Stimulated activated CD8-positive, alpha-beta memory T cell treated with anti-CD3 and anti-CD28 coated beads, Interleukin-7, amount 100 ng/mL, for 48 hours (primary cell): ENCODE measurements around the gene ST3GAL2.
A peak's percentile ranks its signal among the peaks of the same experiment; 100 is the strongest.
"Not testable (repeated sequence)": the region's sequence is repeated elsewhere in the genome, so short reads cannot be mapped to it uniquely, and the experiment has no call there.

Experiments used
- DNase-seq, 2 donors: peaks; one replicate each; pipeline ENCODE4 v3.0.0-alpha.2; 2020; ENCODE audit warnings: low read depth in 1 of 2; ENCODE audit errors: extremely low read depth in 1 of 2

ST3GAL2 gene

DNA sequence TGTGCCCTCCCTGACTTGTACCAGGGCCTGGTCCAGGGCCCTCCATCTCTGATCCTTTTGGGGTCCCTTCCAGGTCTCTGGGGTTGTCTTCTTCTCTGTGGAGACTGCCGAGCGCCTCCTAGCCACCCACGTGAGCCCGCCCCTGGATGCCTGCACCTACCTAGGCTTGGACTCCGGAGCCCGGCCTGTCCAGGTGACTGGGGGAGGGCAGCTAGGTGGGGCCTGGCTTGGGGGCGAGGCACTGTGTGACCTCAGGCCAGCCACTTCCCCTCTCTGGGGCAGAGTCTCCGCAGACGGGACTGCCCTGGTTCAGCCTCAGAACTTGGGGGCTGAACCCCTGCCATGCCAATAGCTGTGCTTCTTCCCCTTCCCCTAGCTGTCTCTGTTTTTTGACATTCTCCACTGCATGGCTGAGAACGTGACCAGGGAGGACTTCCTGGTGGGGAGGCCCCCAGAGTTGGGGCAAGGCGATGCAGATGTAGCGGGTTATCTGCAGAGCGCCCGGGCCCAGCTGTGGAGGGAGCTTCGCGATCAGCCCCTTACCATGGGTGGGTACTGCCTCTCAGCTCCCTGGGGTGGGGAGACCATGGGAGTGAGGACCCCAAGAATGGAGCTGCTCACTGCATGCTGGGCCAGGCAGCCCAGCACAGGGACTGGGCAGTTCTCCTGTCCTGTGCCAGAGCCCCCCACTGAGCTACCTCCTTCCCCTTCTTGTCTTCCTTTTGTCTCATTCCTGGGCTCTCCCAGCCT is 30.1 kb upstream of the ST3GAL2 start:
- DNase-seq, result no peak

GRCh38 chr16:70467608-70468007 is 28.7 kb upstream of the ST3GAL2 start:
- no peak for DNase-seq

- DNase-seq, result no peak
Measured at GRCh38 chr16:70467113-70467512, 28.2 kb upstream of the ST3GAL2 start.

DNA sequence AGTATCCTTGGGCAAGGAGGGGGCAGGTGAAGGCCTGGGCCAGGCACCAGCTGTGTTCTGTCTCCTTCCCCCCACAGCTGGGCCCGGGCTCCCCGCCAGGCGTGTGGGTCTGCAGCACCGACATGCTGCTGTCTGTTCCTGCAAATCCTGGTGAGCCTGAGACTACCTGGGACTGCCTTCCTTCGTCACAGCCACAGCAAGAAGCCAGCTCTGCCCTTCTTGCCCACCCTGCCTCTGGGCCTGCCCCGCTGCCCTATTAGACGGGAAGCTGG is 27.8 kb upstream of the ST3GAL2 start:
- no peak for DNase-seq

GRCh38 chr16:70465999-70466804 is 27.3 kb upstream of the ST3GAL2 start:
- no peak for DNase-seq

DNA sequence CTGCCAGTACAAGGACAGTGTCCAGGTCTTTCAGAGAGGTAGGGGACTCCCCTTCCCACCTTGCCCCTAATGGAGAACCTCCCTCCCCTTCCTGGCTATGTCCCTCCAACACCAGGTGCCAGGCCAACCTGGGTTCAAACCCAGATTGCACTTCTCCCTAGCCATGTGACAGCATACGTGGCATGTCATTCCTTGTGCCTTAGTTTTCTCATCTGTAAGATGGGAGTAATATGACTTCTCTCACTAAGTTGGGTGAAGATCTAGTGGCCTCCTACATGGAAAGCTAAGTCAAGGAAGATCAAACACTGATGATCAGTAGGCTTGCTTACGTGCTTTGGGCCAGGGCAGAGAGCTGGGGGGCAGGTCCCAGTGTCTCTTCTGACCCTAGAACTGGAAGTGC is 24.3 kb upstream of the ST3GAL2 start:
- DNase-seq, result no peak

- no peak for DNase-seq
Measured at GRCh38 chr16:70460737-70461261, 21.9 kb upstream of the ST3GAL2 start.

DNA sequence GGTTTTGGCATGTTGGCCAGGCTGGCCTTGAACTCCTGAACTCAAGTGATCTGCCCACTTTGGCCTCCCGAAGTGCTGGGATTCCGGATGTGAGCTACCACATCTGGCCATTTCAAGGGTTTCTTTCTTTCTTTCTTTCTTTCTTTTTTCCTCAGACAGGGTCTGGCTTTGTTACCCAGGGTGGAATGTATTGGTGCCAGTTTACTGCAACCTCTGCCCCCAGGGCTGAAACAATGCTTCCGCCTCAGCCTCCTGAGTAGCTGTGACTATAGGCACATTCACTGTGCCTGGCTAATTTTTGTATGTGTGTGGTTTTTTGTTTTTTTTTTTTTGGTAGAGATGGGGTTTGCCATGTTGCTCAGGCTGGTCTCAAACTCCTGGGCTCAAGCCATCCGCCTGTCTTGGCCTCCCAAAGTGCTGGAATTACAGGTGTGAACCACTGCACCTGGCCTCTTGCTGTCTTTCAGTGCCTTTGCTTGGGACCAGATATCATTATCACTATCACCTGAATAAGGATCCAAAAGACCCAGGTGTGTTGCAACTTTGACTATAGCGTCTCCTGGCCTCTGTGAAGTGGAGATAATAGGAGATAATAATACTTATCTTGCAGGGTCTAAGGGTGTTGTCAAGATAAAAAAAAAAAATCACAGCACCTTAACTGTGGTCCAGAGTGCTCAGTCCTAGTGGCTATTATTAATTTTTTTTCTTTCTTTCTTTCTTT is 18.7 kb upstream of the ST3GAL2 start:
- no peak for DNase-seq

- no peak for DNase-seq
Measured at GRCh38 chr16:70455910-70456309, 17.0 kb upstream of the ST3GAL2 start.

DNA sequence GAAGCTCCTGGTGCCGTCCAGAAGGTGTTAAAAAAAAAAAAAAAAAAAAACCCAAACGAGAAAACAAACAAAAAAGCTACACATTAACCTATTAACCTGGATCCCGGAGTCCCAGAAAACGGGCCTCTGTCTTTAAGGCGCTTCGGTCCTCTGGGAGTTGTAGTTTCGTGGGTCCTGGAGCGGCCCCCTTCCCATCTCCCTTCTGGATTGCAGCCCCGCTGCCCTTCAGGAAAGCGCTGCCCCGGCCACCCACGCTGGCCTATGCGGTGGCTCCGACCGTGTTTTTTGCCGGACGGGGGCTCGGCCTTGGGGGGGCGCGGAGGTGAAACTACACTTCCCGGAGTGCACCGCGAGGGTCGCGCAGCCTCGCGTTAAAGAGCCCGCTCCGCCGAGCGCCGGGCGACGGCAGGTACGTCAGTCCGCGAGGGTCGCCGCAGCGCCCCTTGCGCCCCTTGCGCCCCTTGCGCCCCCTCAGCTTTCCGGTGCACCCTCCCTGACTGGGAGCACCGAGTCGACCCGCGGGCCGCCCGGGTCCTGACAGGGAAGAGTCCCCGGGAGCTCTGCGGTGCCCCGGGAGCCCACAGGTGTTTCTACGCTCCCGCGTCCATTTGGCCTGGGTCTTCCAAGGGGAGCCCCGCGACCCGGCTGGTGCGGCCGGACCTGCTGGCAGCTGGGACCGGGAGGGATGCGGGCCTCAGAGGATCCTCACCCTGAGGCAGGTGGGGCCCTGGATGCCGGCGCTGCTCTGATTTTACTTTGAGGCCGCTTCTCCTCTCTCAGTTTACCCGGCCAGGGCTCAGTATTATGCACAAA is 15.5 kb upstream of the ST3GAL2 start, which contains the start of gene FCSK:
Gene FCSK (plus strand): TSS at position 374 of the 813 bp plus-strand sequence. CDS start 8,596 bp downstream, outside the sequence.
- DNase-seq, result peak; percentile 39 to 43

DNA sequence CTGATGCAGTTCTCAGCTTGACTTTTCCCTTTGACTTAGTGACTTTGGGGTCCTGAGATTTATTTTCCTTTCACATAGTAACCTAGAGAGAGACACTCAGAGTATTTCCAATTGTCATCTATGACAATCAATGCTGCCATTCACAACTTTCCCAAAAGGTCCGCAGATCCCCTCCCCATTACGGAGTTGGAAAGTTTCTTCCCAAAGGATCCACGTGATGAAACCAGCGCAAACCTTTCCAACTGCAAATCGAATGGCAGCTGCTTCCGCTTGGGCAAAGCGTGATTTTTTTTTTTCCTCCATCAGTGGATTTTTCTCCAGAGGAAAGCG is 15.0 kb upstream of the ST3GAL2 start:
- DNase-seq, result no peak

- no peak for DNase-seq
Measured at GRCh38 chr16:70453117-70453891, 14.4 kb upstream of the ST3GAL2 start.

- DNase-seq, result not testable (repeated sequence)
Measured at GRCh38 chr16:70451004-70451340, 12.1 kb upstream of the ST3GAL2 start.

DNA sequence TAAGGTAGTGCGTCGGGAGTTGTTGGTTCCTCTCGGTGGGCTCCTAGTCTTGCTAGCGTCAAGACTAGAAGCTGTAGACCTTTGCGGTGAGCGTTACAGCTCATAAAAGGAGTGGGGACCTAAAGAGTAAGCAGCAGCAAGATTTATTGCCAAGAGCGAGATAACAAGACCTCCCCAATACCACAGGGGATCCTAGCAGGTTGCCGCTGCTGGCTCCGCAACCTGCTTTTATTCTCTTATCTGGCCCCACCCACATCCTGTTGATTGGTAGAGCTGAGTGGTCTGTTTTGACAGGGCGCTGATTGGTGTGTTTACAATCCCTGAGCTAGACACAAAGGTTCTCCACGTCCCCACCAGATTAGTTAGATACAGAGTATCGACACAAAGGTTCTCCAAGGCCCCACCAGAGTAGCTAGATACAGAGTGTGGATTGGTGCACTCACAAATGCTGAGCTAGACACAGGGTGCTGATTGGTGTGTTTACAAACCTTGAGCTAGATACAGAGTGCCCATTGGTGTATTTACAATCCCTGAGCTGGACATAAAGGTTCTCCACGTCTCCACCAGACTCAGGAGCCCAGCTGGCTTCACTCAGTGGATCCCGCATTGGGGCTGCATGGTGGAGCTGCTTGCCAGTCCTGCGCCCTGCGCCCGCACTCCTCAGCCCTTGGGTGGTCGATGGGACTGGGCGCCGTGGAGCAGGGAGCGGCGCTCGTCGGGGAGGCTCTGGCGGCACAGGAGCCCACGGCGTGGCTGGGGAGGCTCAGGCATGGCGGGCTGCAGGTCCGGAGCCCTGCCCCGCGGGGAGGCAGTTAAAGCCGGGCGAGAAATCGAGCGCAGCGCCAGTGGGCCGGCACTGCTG is 11.5 kb upstream of the ST3GAL2 start:
- not testable (repeated sequence) for DNase-seq

GRCh38 chr16:70448075-70448474 is 9.2 kb upstream of the ST3GAL2 start:
- DNase-seq, result no peak

DNA sequence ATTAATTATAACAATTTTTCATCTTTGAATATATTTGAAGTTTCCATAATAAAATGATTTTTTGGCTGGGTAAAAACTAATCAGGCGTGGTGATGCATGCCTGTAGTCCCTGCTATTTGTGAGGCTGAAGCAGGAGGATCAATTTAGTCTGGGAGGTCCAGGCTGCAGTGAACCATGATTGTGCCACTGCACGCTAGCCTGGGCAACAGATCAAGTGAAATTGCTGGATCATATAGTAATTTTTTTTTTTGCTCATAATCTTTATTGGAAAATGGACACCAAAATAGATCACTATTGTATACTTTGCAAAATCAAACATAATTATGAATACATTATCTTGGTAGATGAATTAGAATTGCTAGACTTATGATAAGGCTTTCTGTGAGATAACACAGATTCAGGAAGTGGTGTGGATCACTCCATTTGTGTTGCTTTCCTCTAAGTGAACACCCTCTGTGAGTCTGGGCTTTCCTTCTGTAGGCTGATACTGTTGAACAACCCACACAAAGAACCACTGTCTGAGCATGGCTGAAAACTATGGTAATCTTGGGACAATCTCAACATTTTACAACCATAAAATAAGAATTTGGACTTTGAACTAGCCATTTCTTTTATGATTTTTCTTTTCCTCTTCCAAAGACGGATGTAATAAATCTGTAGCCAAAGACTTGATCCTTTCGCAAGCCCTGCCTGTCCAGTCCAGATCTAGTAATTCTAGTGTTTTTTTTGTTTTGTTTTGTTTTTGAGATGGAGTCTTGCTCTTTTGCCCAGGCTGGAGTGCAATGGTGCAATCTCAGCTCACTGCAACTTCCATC is 5.6 kb upstream of the ST3GAL2 start:
- DNase-seq, result no peak

DNA sequence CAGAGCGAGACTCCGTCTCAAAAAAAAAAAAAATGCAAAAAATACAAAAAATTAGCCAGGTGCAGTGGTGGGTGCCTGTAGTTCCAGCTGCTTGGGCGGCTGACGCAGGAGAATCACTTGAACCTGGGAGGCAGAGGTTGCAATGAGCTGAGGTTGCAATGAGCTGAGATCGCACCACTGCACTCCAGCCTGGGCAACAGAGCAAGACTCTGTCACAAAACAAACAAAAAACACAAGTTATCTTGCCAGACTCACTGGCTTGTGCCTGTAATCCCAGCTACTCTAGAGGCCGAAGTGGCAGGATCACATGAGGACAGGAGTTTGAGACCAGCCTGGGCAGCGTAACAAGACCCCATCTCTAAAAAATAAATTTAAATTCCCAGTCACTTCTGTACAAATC is 3.4 kb upstream of the ST3GAL2 start:
- DNase-seq, result no peak

DNA sequence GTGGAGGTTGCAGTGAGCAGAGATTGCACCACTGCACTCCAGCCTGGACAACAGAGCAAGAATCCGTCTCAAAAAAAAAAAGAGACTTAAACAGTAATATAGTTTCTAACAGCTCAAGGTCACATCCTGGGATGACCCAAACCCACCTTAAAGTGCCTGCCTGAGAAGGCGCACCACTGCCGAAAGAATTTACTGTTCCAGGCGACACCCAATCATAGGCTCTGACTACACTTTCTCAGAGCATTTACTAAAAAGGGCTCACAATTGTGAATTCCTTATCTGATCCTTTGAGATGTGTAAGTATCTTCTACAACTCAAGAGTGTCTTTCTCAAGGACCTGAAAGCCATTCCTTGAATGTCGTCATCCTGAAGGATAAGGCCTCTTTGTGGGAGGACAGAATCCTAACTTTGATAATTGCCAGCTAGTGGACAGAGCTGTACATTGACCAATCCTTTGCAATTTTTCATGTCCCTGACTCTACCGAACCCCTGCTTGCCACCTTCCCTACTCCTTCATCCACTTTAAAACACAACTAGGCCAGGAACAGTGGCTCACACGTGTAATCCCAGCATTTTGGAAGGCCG is 2.6 kb upstream of the ST3GAL2 start:
- DNase-seq, result no peak
